CD1c-positive myeloid dendritic cell (primary cell): ENCODE data around the gene PLPP7.
A peak's percentile ranks its signal among the peaks of the same experiment; 100 is the strongest.

Experiments
- DNase-seq: peaks from one replicate; pipeline ENCODE4 v3.0.0-alpha.2; 2016; ENCODE audit errors: extremely low spot score

Gene PLPP7

GRCh38 chr9:131303381-131304321 lies 14.1 kb downstream of the PLPP7 start:
- no peak for DNase-seq

DNA sequence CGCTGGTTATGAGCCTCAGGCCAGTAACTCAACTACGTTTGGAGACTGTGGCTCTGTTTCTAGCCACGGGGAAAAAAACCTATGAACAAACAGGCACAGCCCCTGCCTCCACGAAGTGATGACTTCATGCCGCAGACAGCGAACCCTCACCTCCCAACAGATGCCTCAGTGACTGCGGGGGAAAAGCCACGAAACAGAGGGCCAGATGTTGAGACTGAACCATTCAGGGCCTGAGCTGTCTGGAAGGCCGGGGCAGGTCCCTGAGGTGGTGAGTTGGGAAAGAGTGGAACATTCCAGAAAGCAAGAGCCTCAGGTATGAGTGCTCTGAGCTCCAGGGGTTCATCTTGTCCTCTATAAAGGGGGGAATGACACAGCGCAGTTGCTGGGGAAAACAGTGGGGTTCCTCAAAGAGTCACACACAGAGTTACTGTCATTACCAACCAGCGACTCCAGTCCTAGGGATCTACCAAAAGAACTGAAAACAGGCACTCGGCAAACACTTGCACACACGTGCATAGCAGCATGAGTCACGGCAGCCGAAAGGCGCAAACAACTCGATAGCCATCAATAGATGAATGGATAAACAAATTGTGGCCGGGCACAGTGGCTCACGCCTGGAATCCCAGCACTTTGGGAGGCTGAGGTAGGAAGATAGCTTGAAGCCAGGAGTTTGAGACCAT lies 15.3 kb downstream of the PLPP7 start:
- DNase-seq, result no peak

- no peak for DNase-seq
These were observed 17.0 kb downstream of the PLPP7 start for GRCh38 chr9:131306397-131307004.

DNA sequence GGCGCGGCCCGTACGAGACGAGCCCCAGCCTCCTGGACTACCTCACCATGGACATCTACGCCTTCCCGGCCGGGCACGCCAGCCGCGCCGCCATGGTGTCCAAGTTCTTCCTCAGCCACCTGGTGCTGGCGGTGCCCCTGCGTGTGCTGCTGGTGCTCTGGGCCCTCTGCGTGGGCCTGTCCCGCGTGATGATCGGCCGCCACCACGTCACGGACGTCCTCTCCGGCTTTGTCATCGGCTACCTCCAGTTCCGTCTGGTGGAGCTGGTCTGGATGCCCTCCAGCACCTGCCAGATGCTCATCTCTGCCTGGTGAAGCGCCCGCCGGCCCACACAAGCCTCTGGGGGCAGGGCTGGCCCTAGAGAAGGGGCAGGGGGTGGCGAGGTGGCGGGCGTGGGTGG lies 18.5 kb downstream of the PLPP7 start:
- no peak for DNase-seq

GRCh38 chr9:131308452-131308851 lies 18.9 kb downstream of the PLPP7 start:
- DNase-seq, result no peak

DNA sequence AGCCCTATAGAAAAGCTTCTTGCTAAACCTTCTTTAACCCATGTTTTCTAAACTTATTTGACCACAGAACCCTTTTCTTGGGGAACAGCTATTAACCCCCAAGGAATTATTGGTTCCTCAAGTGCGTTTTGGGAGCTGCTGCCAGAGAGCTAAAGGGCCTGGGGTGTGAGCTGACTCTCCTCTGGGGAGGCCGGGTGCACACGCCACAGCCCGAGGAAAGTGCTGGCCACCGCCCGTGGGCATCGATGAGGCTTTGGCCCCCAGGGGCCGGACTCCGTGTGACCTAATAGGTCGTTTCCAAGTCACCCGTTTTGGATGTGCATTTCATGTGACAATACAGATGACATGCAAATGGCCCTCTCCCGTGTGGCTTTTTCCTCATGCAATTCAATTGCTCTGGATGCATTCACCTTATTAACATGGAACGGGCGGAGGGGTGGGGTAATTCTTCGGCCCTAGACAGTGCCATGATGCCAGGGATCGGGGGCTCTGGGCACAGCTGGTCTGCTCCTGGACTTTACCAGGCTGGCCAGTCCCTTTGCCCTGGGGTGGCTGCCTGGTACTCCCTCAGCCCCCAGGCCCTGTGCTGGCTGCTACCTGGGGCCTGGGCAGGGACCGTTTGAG lies 19.5 kb downstream of the PLPP7 start:
- no peak for DNase-seq

GRCh38 chr9:131309530-131310276 lies 20.2 kb downstream of the PLPP7 start:
- DNase-seq, result no peak

DNA sequence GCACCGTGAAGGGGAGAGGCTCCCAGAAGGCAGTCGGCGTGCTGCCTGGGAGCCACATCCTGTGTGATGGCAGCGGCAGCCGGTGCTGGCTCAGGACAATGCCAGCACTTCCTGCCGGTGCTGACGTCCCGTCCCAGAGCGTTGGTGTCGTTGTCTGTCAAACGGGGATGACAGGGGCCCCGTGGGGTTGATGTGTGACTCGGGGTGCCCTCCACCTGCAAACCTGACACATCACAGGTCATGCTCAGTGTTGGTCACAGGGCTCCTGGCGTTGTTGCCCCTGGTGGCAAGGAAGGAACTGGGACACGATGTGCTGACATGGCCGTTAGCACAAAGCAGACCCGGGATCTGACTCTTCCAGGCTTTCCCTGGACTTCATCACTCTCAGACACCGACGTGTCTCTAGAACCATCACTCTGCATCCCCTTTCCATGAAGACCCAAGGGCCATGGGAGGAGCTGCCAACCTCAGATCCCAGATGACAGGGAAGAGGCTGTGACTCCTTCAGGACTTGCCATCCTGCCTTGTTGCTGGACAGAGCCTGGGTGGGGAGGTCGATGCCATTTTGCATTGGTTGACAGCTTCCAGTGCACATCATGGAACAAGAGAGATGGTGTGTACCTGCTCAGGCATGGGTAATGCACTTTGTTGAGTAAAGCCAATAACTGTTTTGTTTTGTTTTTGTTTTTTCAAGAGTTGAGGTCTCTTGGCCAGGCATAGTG lies 21.5 kb downstream of the PLPP7 start:
- DNase-seq, result peak; percentile 8

DNA sequence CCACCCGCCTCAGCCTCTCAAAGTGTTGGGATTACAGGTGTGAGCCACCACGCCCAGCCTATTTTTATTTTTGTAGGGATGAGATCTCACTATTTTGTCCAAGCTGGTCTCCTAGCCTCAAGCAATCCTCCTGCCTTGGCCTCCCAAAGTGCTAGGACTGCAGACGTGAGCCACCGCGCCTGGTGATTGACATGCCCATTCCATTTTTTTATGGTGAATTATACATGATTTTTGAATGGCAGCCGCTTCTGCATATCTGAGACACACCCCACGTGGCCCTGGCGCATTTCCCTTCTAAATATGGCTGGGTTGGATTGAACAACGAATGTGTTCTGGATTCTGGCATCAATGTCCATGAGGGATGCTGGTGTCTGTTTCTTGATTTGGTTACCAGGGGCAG lies 22.7 kb downstream of the PLPP7 start:
- no peak for DNase-seq

- no peak for DNase-seq
These were observed 23.6 kb downstream of the PLPP7 start for GRCh38 chr9:131312822-131313770.

GRCh38 chr9:131318231-131319085 lies 28.9 kb downstream of the PLPP7 start:
- DNase-seq, result no peak

GRCh38 chr9:131319486-131319885 lies 30.0 kb downstream of the PLPP7 start:
- no peak for DNase-seq

- DNase-seq, result no peak
These were observed 30.6 kb downstream of the PLPP7 start for GRCh38 chr9:131320031-131320685.

- DNase-seq, result no peak
These were observed 34.1 kb downstream of the PLPP7 start for GRCh38 chr9:131323629-131324028.

GRCh38 chr9:131324736-131325679 lies 35.5 kb downstream of the PLPP7 start:
- DNase-seq, result no peak

- no peak for DNase-seq
These were observed 39.7 kb downstream of the PLPP7 start for GRCh38 chr9:131329241-131329641.
